ENCODE results near the gene CDK9.

DNA sequence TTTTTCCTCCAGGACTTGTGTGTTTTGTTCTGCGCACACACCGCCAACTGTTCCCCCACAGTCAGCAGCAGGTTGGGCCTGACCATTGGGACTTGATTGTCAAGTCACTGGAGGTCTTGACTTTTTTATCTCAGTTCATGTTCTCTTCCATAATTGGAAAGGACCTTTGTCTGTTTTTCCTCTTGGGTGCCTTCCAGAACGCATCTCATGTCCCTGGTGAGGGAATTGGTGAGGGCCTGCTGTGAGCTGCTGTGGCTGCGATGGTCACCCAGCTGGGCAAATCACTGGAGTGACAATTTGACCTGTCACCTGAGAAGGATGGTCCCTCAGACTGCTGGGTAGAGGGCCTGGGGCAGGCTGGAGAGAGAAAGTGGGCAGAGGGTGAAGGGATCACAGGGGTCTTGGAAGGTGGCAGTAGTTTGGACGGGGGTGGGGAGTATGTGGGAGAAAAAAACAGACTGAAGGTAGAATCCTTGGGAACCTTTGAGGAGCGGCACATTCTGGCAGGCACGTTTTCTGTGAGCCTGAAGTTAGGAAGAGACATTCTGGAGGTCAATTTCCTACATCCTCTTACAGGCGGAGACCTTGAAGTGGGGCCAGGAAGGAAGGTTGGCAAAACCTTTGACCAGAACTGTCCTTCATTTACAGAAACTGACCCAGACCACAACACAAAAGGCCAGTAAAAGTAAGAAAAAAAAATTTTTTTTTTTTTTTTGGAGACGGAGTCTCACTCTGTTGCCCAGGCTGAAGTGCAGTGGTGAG is 4.4 kb downstream of the CDK9 start:
- TF ChIP-seq CTCF (IDR thresholded peaks at IDR 0.05; ENCODE audit: insufficient read depth, low read length) = no peak
- TF ChIP-seq, protein P1, sequence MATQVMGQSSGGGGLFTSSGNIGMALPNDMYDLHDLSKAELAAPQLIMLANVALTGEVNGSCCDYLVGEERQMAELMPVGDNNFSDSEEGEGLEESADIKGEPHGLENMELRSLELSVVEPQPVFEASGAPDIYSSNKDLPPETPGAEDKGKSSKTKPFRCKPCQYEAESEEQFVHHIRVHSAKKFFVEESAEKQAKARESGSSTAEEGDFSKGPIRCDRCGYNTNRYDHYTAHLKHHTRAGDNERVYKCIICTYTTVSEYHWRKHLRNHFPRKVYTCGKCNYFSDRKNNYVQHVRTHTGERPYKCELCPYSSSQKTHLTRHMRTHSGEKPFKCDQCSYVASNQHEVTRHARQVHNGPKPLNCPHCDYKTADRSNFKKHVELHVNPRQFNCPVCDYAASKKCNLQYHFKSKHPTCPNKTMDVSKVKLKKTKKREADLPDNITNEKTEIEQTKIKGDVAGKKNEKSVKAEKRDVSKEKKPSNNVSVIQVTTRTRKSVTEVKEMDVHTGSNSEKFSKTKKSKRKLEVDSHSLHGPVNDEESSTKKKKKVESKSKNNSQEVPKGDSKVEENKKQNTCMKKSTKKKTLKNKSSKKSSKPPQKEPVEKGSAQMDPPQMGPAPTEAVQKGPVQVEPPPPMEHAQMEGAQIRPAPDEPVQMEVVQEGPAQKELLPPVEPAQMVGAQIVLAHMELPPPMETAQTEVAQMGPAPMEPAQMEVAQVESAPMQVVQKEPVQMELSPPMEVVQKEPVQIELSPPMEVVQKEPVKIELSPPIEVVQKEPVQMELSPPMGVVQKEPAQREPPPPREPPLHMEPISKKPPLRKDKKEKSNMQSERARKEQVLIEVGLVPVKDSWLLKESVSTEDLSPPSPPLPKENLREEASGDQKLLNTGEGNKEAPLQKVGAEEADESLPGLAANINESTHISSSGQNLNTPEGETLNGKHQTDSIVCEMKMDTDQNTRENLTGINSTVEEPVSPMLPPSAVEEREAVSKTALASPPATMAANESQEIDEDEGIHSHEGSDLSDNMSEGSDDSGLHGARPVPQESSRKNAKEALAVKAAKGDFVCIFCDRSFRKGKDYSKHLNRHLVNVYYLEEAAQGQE (IDR thresholded peaks at IDR 0.05; ENCODE audit: insufficient replicate concordance, low read depth) = no peak

Data from HL-60 (cell line).